ENCODE data around the gene TMEM19. TPM values are rescaled to one million over a fixed set of nuclear protein-coding genes. Genes with fewer than 3 reads are reported as not detected.

TMEM19 gene
- total and polyA plus RNA-seq, 9 donors = 3.9 to 16.1 (median 11.2) TPM

DNA sequence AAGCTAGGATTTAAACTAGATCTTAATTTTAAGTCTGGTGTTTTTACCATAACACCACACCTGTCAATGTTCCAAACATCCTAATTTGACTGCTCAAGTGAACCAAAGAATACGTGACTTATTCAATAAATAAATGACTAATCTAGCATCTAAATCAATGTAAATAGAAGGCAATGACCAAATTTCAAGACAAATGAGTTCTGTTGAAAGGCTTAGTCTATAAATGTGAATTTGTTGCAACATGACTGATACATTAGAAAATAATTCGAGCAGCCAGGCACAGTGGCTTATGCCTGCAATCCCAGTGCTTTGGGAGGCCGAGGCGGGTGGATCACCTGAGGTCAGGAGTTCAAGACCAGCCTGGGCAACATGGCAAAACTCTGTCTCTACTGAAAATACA lies 37.3 kb upstream of the TMEM19 start:
- no peaks in the 10 kb centered on the region for H3K36me3 ChIP-seq
- no peaks in the 10 kb centered on the region for H3K4me1 ChIP-seq (ENCODE audit: insufficient read depth)
- 91 to 93% (median 93%) methylated on average over 4 of the region's 4 CpGs for WGBS, 3 donors
- H3K27ac ChIP-seq = no peak overlapping the region
- H3K4me3 ChIP-seq = no peak overlapping the region
- no peaks in the 10 kb centered on the region for H3K27me3 ChIP-seq
- TF ChIP-seq POLR2A (IDR thresholded peaks at IDR 0.05) = no peak
- TF ChIP-seq, protein P1, sequence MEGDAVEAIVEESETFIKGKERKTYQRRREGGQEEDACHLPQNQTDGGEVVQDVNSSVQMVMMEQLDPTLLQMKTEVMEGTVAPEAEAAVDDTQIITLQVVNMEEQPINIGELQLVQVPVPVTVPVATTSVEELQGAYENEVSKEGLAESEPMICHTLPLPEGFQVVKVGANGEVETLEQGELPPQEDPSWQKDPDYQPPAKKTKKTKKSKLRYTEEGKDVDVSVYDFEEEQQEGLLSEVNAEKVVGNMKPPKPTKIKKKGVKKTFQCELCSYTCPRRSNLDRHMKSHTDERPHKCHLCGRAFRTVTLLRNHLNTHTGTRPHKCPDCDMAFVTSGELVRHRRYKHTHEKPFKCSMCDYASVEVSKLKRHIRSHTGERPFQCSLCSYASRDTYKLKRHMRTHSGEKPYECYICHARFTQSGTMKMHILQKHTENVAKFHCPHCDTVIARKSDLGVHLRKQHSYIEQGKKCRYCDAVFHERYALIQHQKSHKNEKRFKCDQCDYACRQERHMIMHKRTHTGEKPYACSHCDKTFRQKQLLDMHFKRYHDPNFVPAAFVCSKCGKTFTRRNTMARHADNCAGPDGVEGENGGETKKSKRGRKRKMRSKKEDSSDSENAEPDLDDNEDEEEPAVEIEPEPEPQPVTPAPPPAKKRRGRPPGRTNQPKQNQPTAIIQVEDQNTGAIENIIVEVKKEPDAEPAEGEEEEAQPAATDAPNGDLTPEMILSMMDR (IDR thresholded peaks at IDR 0.05) = no peak
- TF ChIP-seq EP300 (IDR thresholded peaks at IDR 0.05) = no peak
- intact Hi-C loops (cut with DNase I) = no loop called here
- no peaks in the 10 kb centered on the region for H3K9me3 ChIP-seq
- DNase-seq = no peak

- WGBS, 3 donors = 88 to 94% (median 92%) methylated on average over 2 of the region's 2 CpGs
- TF ChIP-seq POLR2A (IDR thresholded peaks at IDR 0.05) (no peak), EP300 (IDR thresholded peaks at IDR 0.05) (no peak)
- TF ChIP-seq, protein P1 (IDR thresholded peaks at IDR 0.05) = no peak
- Histone ChIP-seq H3K9me3 (no peaks in the 10 kb centered on the region), H3K4me1 (ENCODE audit: insufficient read depth) (no peaks in the 10 kb centered on the region), H3K36me3 (no peaks in the 10 kb centered on the region), H3K27me3 (no peaks in the 10 kb centered on the region), H3K27ac (no peak overlapping the region), H3K4me3 (no peak overlapping the region)
- DNase-seq = no peak
- intact Hi-C loops (cut with DNase I) = no loop called here
Measured at GRCh38 chr12:71649401-71649800, 36.5 kb upstream of the TMEM19 start.

- no peak for DNase-seq
- intact Hi-C loops (cut with DNase I) = no loop called here
- no peak overlapping the region for H3K4me3 ChIP-seq
- no peaks in the 10 kb centered on the region for H3K27me3 ChIP-seq
- no peaks in the 10 kb centered on the region for H3K4me1 ChIP-seq (ENCODE audit: insufficient read depth)
- no peak overlapping the region for H3K27ac ChIP-seq
- H3K9me3 ChIP-seq = no peaks in the 10 kb centered on the region
- TF ChIP-seq POLR2A (IDR thresholded peaks at IDR 0.05) (no peak), EP300 (IDR thresholded peaks at IDR 0.05) (no peak)
- TF ChIP-seq, protein P1 (IDR thresholded peaks at IDR 0.05) = no peak
- WGBS, 3 donors = 83 to 98% (median 91%) methylated on average over 1 of the region's 1 CpG
- H3K36me3 ChIP-seq = no peaks in the 10 kb centered on the region
Measured at GRCh38 chr12:71652656-71653055, 33.2 kb upstream of the TMEM19 start.

DNA sequence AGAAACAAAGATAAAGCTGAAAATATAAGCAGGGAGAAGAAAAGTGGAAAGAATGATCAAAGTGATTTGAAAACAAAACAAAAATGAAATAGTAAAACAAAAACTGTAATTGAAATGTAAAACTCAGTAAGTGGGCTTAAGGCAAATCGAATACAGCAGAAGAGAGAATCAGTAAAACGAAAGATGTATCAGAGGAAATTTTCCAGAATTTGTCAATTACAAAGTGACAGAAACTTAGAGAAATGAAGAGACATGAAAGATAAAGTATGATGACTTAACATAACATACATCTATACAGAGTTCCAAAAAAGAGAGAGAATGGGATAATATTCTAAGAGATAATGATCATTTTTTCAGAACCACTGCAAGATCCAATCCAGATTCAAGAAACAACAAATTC lies 32.7 kb upstream of the TMEM19 start:
- no peak overlapping the region for H3K4me3 ChIP-seq
- no peak overlapping the region for H3K27ac ChIP-seq
- H3K27me3 ChIP-seq = no peaks in the 10 kb centered on the region
- no peaks in the 10 kb centered on the region for H3K9me3 ChIP-seq
- no peak for DNase-seq
- no peaks in the 10 kb centered on the region for H3K4me1 ChIP-seq (ENCODE audit: insufficient read depth)
- TF ChIP-seq POLR2A (IDR thresholded peaks at IDR 0.05) (no peak), EP300 (IDR thresholded peaks at IDR 0.05) (no peak)
- TF ChIP-seq, protein P1 (IDR thresholded peaks at IDR 0.05) = no peak
- 94 to 96% (median 96%) methylated on average over 2 of the region's 2 CpGs for WGBS, 3 donors
- intact Hi-C loops (cut with DNase I) = no loop called here
- H3K36me3 ChIP-seq = no peaks in the 10 kb centered on the region

- TF ChIP-seq POLR2A (IDR thresholded peaks at IDR 0.05) = no peak
- TF ChIP-seq EP300 (IDR thresholded peaks at IDR 0.05) = no peak
- TF ChIP-seq, protein P1 (IDR thresholded peaks at IDR 0.05) = no peak
- intact Hi-C loops (cut with DNase I) = no loop called here
- no peak for DNase-seq
- Histone ChIP-seq H3K4me3 (no peak overlapping the region), H3K27me3 (no peaks in the 10 kb centered on the region), H3K4me1 (ENCODE audit: insufficient read depth) (no peaks in the 10 kb centered on the region), H3K9me3 (no peaks in the 10 kb centered on the region), H3K36me3 (no peaks in the 10 kb centered on the region), H3K27ac (no peak overlapping the region)
- 84 to 96% (median 96%) methylated on average over 3 of the region's 3 CpGs for WGBS, 3 donors
Measured at GRCh38 chr12:71654200-71654599, 31.7 kb upstream of the TMEM19 start.
